Neural cell (in vitro differentiated cells): ENCODE results near the gene SNHG17. TPM values are rescaled to one million over a fixed set of nuclear protein-coding genes. Genes with fewer than 3 reads are reported as not detected.

ENCODE experiments used
- H2AFZ ChIP-seq: fragments of 200-600, 300-800 bp; sonication (generic), shearing (Covaris generic); 2 replicates; pipeline ENCODE4 v1.6.0; 2014; ENCODE audit warnings: low read depth, mild to moderate bottlenecking, antibody characterized with exemption, low read length, moderate library complexity
- H3F3A ChIP-seq: fragments of 200-600 bp; shearing (Covaris generic); 2 replicates; pipeline ENCODE4 v1.6.1; 2016; ENCODE audit warnings: mild to moderate bottlenecking, moderate library complexity, mixed read lengths, antibody characterized with exemption, low read length; ENCODE audit not compliant: insufficient read depth, poor library complexity, severe bottlenecking
- H3K27ac ChIP-seq: fragments of 200-600, 300-800 bp; sonication (generic), shearing (Covaris generic); 2 replicates; pipeline ENCODE4 v1.5.1; 2014; ENCODE audit warnings: mild to moderate bottlenecking, low read length, moderate library complexity
- H3K27me3 ChIP-seq: fragments of 300-800, 200-600 bp; sonication (generic), shearing (Covaris generic); 2 replicates; pipeline ENCODE4 v1.6.0; 2014; ENCODE audit warnings: mild to moderate bottlenecking, low read depth, low read length, moderate library complexity; ENCODE audit not compliant: insufficient read depth
- H3K36me3 ChIP-seq: fragments of 300-800, 200-600 bp; sonication (generic), shearing (Covaris generic); 2 replicates; pipeline ENCODE4 v1.5.1; 2014; ENCODE audit warnings: mild to moderate bottlenecking, antibody characterized with exemption, low read length, moderate library complexity; ENCODE audit not compliant: insufficient read depth
- H3K4me2 ChIP-seq: fragments of 300-800, 200-600 bp; sonication (generic), shearing (Covaris generic); 2 replicates; pipeline ENCODE4 v1.6.0; 2014; ENCODE audit warnings: mild to moderate bottlenecking, low read length
- H3K4me3 ChIP-seq: fragments of 300-800, 200-600 bp; sonication (generic), shearing (Covaris generic); 2 replicates; pipeline ENCODE4 v1.5.1; 2014; ENCODE audit warnings: mild to moderate bottlenecking, low read length, moderate library complexity
- H3K79me2 ChIP-seq: fragments of 200-600 bp; shearing (Covaris generic); replicated peaks from 2 replicates; pipeline ENCODE4 v1.6.0; 2014; ENCODE audit warnings: mild to moderate bottlenecking, low read length, moderate library complexity; ENCODE audit not compliant: insufficient read depth
- H3K9ac ChIP-seq: fragments of 300-800, 200-600 bp; sonication (generic), shearing (Covaris generic); 2 replicates; pipeline ENCODE4 v1.6.1; 2016; ENCODE audit warnings: mild to moderate bottlenecking, low read length, mixed read lengths
- H3K9me2 ChIP-seq: fragments of 200-600 bp; shearing (Covaris generic); 2 replicates; pipeline ENCODE4 v1.6.1; 2016; ENCODE audit warnings: mild to moderate bottlenecking, low read length, mixed read lengths; ENCODE audit not compliant: insufficient read depth
- H3K9me3 ChIP-seq: fragments of 200-600, 300-800 bp; sonication (generic), shearing (Covaris generic); 2 replicates; pipeline ENCODE4 v1.6.1; 2016; ENCODE audit warnings: mild to moderate bottlenecking, mixed run types, low read length, moderate library complexity, mixed read lengths
- H4K20me1 ChIP-seq: fragments of 200-600 bp; shearing (Covaris generic); 2 replicates; pipeline ENCODE4 v1.6.1; 2016; ENCODE audit warnings: mild to moderate bottlenecking, mixed run types; ENCODE audit not compliant: insufficient read depth
- EP300 ChIP-seq: fragments of 450-650 bp; conservative IDR thresholded peaks from 2 replicates; pipeline ENCODE4 v1.6.1; 2014; ENCODE audit warnings: antibody characterized with exemption, mild to moderate bottlenecking, moderate library complexity; ENCODE audit not compliant: poor library complexity, severe bottlenecking
- EZH2 ChIP-seq: fragments of 200-600, 300-800 bp; shearing (Covaris generic), sonication (generic); IDR thresholded peaks from 2 replicates; pipeline ENCODE4 v1.6.1; 2014; ENCODE audit warnings: antibody characterized with exemption, low read length, borderline replicate concordance, mild to moderate bottlenecking; ENCODE audit not compliant: insufficient read depth, poor library complexity, severe bottlenecking
- MXI1 ChIP-seq: fragments of 450-650 bp; conservative IDR thresholded peaks from 2 replicates; pipeline ENCODE4 v1.6.1; 2014; ENCODE audit warnings: antibody characterized with exemption, mild to moderate bottlenecking; ENCODE audit not compliant: poor library complexity, severe bottlenecking
- POLR2AphosphoS5 ChIP-seq: IDR thresholded peaks from 2 replicates; pipeline ENCODE4 v1.6.1; 2012
- RAD21 ChIP-seq: fragments of 450-650 bp; conservative IDR thresholded peaks from 2 replicates; pipeline ENCODE4 v1.6.1; 2014; ENCODE audit warnings: antibody characterized with exemption, mild to moderate bottlenecking, moderate library complexity
- REST ChIP-seq: IDR thresholded peaks from 2 replicates; pipeline ENCODE4 v1.6.1; 2012; ENCODE audit warnings: borderline replicate concordance
- SMC3 ChIP-seq: fragments of 450-650 bp; conservative IDR thresholded peaks from 2 replicates; pipeline ENCODE4 v1.6.1; 2014; ENCODE audit warnings: antibody characterized with exemption, mild to moderate bottlenecking, moderate library complexity; ENCODE audit not compliant: poor library complexity
- TAF1 ChIP-seq: IDR thresholded peaks from 2 replicates; pipeline ENCODE4 v1.6.1; 2012; ENCODE audit warnings: low read depth
- polyA plus RNA-seq: library from polyadenylated mRNA; depleted of rRNA; stranded (reverse); fragments of >200 nt; gene quantifications from 2 replicates; pipeline ENCODE4 v1.2.3, GENCODE V29; 2014
- TF ChIP-seq, protein P1 (sequence below): fragments of 450-650 bp; IDR thresholded peaks from 2 replicates; pipeline ENCODE4 v1.5.1; 2014; ENCODE audit warnings: antibody characterized with exemption, mild to moderate bottlenecking, moderate library complexity; ENCODE audit not compliant: poor library complexity, severe bottlenecking

Gene SNHG17
- polyA plus RNA-seq, 1 donor from 2014 or later: 23.1 TPM

- H4K20me1 ChIP-seq: no peaks in the 10 kb centered on the region
- H3K79me2 ChIP-seq: peaks cover 23% of the 10 kb centered on the region
- H3K9ac ChIP-seq: no peak overlapping the region
- H3K4me3 ChIP-seq: no peak overlapping the region
- H3K9me2 ChIP-seq: no peaks in the 10 kb centered on the region
- TF ChIP-seq POLR2AphosphoS5 (no peak), EZH2 (no peak), MXI1 (no peak), RAD21 (no peak), REST (no peak), EP300 (no peak), TAF1 (no peak), SMC3 (no peak)
- TF ChIP-seq, protein P1, sequence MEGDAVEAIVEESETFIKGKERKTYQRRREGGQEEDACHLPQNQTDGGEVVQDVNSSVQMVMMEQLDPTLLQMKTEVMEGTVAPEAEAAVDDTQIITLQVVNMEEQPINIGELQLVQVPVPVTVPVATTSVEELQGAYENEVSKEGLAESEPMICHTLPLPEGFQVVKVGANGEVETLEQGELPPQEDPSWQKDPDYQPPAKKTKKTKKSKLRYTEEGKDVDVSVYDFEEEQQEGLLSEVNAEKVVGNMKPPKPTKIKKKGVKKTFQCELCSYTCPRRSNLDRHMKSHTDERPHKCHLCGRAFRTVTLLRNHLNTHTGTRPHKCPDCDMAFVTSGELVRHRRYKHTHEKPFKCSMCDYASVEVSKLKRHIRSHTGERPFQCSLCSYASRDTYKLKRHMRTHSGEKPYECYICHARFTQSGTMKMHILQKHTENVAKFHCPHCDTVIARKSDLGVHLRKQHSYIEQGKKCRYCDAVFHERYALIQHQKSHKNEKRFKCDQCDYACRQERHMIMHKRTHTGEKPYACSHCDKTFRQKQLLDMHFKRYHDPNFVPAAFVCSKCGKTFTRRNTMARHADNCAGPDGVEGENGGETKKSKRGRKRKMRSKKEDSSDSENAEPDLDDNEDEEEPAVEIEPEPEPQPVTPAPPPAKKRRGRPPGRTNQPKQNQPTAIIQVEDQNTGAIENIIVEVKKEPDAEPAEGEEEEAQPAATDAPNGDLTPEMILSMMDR: no peak
- no peak overlapping the region for H2AFZ ChIP-seq
- no peaks in the 10 kb centered on the region for H3K27me3 ChIP-seq
- H3K4me2 ChIP-seq: no peak overlapping the region
- H3K27ac ChIP-seq: no peak overlapping the region
- peaks cover 11% of the 10 kb centered on the region for H3K36me3 ChIP-seq
- H3K9me3 ChIP-seq: peaks cover 5% of the 10 kb centered on the region
- H3F3A ChIP-seq: no peaks in the 10 kb centered on the region
These were observed 4.3 kb downstream of the SNHG17 start for GRCh38 chr20:38430679-38431325.

GRCh38 chr20:38429301-38429700 is 5.8 kb downstream of the SNHG17 start:
- Histone ChIP-seq H3K9me3 (peaks cover 5% of the 10 kb centered on the region), H3K27me3 (no peaks in the 10 kb centered on the region), H2AFZ (no peak overlapping the region), H3K4me2 (no peak overlapping the region), H3F3A (no peaks in the 10 kb centered on the region), H3K4me3 (no peak overlapping the region), H3K36me3 (peaks cover 11% of the 10 kb centered on the region), H3K9ac (no peak overlapping the region), H3K9me2 (no peaks in the 10 kb centered on the region), H4K20me1 (no peaks in the 10 kb centered on the region), H3K79me2 (peaks cover 18% of the 10 kb centered on the region), H3K27ac (no peak overlapping the region)
- TF ChIP-seq RAD21 (no peak), POLR2AphosphoS5 (no peak), EP300 (no peak), REST (no peak), TAF1 (no peak)
- TF ChIP-seq, protein P1: no peak
